ENCODE data around the gene RAPH1. TPM values are rescaled to one million over a fixed set of nuclear protein-coding genes. Genes with fewer than 3 reads are reported as not detected.

RAPH1 gene, protein sequence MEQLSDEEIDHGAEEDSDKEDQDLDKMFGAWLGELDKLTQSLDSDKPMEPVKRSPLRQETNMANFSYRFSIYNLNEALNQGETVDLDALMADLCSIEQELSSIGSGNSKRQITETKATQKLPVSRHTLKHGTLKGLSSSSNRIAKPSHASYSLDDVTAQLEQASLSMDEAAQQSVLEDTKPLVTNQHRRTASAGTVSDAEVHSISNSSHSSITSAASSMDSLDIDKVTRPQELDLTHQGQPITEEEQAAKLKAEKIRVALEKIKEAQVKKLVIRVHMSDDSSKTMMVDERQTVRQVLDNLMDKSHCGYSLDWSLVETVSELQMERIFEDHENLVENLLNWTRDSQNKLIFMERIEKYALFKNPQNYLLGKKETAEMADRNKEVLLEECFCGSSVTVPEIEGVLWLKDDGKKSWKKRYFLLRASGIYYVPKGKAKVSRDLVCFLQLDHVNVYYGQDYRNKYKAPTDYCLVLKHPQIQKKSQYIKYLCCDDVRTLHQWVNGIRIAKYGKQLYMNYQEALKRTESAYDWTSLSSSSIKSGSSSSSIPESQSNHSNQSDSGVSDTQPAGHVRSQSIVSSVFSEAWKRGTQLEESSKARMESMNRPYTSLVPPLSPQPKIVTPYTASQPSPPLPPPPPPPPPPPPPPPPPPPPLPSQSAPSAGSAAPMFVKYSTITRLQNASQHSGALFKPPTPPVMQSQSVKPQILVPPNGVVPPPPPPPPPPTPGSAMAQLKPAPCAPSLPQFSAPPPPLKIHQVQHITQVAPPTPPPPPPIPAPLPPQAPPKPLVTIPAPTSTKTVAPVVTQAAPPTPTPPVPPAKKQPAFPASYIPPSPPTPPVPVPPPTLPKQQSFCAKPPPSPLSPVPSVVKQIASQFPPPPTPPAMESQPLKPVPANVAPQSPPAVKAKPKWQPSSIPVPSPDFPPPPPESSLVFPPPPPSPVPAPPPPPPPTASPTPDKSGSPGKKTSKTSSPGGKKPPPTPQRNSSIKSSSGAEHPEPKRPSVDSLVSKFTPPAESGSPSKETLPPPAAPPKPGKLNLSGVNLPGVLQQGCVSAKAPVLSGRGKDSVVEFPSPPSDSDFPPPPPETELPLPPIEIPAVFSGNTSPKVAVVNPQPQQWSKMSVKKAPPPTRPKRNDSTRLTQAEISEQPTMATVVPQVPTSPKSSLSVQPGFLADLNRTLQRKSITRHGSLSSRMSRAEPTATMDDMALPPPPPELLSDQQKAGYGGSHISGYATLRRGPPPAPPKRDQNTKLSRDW
- total RNA-seq, result 67.0 TPM

DNA sequence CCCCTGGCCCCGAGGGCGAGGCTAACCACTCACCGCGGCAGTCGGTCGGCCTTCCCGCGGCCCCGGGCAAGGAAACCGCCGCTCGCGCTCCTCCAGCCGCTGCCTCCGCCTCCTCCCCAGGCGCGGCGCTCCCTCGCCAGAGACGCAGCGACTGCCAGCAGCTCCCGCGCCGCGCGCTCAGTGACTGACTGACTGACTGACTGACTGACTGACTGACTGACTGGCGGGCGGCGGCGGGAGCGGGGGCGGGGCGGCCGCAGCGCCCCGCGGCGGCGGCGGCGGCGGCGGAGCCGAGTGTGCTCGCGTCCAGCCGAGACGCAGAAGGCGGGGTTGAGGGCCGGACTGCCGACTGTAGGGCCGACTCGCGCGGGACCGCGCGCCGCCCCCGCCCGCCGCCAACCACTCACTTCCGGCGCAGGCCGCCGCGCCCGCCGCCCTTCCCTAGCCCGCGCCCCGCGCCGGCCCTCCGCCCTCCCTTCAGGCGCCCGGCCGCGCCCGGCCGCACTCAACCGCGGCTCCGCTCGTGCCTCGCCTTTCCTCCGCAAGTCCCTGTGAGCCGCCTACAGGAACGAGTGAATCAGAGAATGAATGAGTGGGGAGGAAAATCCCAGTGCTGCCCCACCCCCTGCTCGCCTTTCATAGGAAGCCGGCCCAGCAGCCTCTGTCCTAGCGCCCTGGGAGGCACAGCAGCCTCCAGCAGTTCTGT is at the start of gene RAPH1:
Gene RAPH1 (minus strand): TSS at position 224 of the 706 bp plus-strand sequence. CDS start 39,948 bp downstream, outside the sequence.

Other genes with a start within 250 kb of the RAPH1 start
- gene ABI2, start 206.9 kb downstream of the RAPH1 start, total RNA-seq, result 198 TPM
- gene CD28, start 171.3 kb upstream of the RAPH1 start, total RNA-seq, result under 0.01 TPM